Activated T-helper 2 cell treated with anti-CD3 and anti-CD28 coated beads, Interferon-gamma antibody, Interleukin-2, Interleukin-4, amounts not matched to agents 10 μg/mL and 5 μg/mL and 100 μg/mL, durations not matched to agents 14 hours and 24 hours and 36 hours (primary cell): Measurements from ENCODE around the gene SSRP1. TPM values are rescaled to one million over a fixed set of nuclear protein-coding genes. Genes with fewer than 3 reads are reported as not detected.
"Not testable (repeated sequence)": the region's sequence is repeated elsewhere in the genome, so short reads cannot be mapped to it uniquely, and the experiment has no call there.

Experiments
- DNase-seq: peaks from one replicate; pipeline ENCODE4 v3.0.0; 2021; ENCODE audit warnings: low spot score
- H3K27ac Mint-ChIP-seq: one replicate; pipeline ENCODE4 v1.8.0; 2021; ENCODE audit warnings: mixed read lengths
- H3K27me3 Mint-ChIP-seq: one replicate; pipeline ENCODE4 v1.8.0; 2021; ENCODE audit warnings: low read depth, mixed read lengths
- H3K36me3 Mint-ChIP-seq: one replicate; pipeline ENCODE4 v1.8.0; 2021; ENCODE audit warnings: low read depth, mixed read lengths
- H3K4me1 Mint-ChIP-seq: one replicate; pipeline ENCODE4 v1.8.0; 2021; ENCODE audit warnings: low read depth, mixed read lengths
- H3K4me3 Mint-ChIP-seq: one replicate; pipeline ENCODE4 v1.8.0; 2021; ENCODE audit warnings: low read depth, mild to moderate bottlenecking, moderate library complexity, mixed read lengths
- H3K9me3 Mint-ChIP-seq: one replicate; pipeline ENCODE4 v1.8.0; 2021; ENCODE audit warnings: mixed read lengths
- intact Hi-C: fragments of 100-400 bp; cut with micrococcal nuclease; formaldehyde crosslinking; loops from one replicate; pipeline ENCODE4 v1.15.1; 2023
- total RNA-seq: library from RNA; stranded (reverse); gene quantifications from 2 replicates; pipeline ENCODE4 v1.2.3, GENCODE V29; 2022

Gene SSRP1
- total RNA-seq, 1 donor from 2014 or later = 218 TPM

DNA sequence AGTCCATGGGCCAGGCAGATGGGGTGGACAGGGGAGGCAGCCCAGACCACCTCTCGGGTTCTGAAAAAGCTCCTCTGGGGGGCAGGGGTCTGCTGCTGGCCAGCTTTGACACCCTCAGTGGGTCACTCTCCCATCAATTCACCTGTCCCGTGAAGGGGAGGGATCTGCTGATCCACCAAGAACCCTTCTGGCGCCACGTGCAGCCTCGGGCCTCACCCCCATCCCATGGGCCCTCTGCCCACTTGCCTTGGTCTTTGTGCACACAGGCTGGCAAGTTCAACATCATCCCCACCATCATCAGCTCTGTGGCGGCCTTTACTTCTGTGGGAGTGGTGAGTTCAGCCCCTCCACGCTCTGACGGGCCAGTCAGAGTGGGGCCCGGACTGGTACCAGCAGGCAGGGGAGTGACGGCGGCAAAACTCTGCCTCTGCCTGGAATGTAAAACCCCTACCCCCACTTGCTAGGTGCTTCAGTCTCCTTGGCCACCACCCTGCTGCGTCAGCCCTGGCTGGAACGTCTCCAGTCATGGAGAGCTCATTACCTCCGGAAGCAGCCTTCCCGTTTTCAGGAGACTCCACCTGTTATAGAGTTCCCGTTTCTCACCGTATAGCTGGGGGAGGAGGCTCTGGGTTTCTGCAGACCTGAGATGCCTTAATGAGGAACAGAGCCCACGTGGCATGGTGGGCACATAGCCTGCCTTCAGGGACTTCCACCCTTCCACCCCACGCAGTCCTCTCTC lies 32.6 kb upstream of the SSRP1 start:
- H3K4me1 Mint-ChIP-seq = no peaks in the 10 kb centered on the region
- intact Hi-C loops = no loop called here
- no peaks in the 10 kb centered on the region for H3K36me3 Mint-ChIP-seq
- H3K9me3 Mint-ChIP-seq = no peaks in the 10 kb centered on the region
- H3K27me3 Mint-ChIP-seq = no peaks in the 10 kb centered on the region
- H3K4me3 Mint-ChIP-seq = no peak overlapping the region
- no peak overlapping the region for H3K27ac Mint-ChIP-seq
- DNase-seq = no peak

DNA sequence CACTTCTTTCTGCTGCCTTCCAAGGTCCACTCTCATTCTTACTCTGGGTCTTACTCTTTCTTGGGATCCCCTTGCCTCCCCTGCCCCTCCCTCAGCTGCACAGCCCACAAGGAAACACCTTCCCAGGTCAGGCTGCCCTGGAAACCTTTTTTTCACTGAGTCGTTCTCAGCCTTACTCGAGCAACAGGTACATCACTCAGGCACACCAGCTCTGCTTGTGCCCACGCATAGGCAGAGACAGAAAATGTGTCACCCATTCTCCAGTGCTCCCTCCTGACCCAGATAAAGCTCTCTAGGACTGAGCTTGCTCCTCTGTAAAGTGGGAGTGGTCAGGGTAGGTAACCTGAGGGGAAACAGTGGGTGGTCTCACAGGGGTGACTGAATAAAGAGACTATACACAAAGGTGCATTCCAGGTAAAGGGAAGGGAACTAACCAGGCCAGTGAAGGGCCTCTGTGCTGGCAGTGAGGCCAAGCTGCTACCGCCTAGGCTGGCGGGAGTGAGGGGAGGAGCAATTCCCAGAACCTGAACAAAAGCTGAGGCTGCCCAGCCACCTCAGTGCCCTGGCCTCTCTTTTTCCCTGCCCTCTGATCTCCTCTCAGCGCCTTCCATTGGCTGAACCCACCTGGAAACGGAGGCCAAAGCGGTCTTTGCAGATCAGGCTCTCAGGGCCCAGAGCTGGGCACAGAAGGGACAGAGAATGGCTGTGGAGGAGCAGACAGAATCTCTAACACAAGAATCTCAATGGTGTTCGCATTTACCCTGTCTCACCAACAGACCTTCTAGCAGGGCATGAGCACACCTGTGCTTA lies 29.4 kb upstream of the SSRP1 start:
- no peak for DNase-seq
- Mint-ChIP-seq H3K4me1 (no peaks in the 10 kb centered on the region), H3K27me3 (no peaks in the 10 kb centered on the region), H3K27ac (no peak overlapping the region), H3K4me3 (no peak overlapping the region), H3K9me3 (no peaks in the 10 kb centered on the region), H3K36me3 (no peaks in the 10 kb centered on the region)
- intact Hi-C loops = no loop called here

DNA sequence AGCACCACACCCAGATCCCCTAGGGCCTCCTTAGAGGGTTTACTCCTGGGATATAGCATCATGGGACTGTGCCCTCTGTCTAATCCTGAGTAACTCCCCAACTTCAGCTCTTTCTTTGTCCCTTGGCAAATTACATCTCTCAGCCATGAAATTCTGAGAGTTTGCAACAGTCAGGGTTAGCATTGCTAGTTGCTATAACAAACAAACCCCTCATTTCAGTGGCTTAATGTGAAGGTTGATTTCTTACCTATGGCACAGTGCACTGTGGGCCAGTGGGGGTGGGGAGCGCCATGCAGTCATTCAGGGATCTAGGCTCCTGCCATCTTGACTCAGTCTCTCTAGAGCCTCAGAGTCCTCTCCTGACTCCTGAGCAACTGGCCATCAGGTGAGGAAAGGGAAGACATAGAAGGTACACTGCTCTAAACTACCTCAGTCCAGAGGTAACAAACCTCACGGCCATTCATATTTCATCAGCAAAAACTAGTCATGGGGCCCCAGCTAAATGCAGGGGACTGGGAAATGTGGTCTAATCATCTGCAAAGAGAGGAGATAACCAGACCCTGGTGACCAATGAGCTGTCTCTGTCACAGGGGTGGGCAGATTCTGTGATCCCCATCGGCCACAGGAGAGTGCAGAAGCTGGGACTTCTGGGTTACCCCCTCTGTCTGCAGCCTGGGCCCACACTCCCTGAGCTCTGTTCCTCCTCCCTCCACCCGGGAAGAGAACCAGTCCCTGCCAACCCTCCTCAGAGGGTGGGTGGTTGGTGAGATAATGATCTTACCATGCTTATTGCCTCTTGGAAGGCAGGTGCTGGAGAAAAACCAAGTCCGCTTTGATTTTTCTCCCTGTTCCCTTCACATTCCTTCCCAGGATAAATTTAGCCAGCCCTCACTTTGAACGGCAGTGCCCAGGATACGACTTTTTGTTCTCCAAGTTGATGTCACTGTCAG lies 27.7 kb upstream of the SSRP1 start:
- intact Hi-C loops = no loop called here
- Mint-ChIP-seq H3K9me3 (no peaks in the 10 kb centered on the region), H3K27me3 (no peaks in the 10 kb centered on the region), H3K36me3 (no peaks in the 10 kb centered on the region), H3K27ac (no peak overlapping the region), H3K4me1 (no peaks in the 10 kb centered on the region), H3K4me3 (no peak overlapping the region)
- DNase-seq = no peak

DNA sequence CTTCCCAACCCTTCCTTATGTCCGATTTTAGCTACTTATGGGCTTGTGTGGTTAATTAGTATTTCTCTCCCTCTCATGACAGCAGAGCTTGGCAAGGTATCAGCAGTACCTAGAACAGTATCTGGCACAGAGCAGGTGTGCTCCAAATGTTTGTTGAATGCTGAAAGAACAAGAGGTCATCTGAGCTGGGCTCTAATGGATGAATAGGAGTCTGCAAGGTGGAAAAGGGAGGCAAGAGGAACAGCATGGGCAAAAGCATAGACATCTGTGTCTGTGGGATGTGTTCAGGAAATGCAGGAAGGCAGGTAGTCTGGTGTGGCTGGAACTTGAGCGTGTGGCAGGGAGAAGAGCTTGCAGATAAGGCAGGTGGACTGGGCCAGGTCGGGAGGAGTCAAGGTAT lies 26.2 kb upstream of the SSRP1 start:
- Mint-ChIP-seq H3K36me3 (no peaks in the 10 kb centered on the region), H3K4me1 (no peaks in the 10 kb centered on the region), H3K27ac (no peak overlapping the region), H3K27me3 (peaks cover 1% of the 10 kb centered on the region), H3K4me3 (no peak overlapping the region), H3K9me3 (no peaks in the 10 kb centered on the region)
- DNase-seq = no peak
- intact Hi-C loops = no loop called here

DNA sequence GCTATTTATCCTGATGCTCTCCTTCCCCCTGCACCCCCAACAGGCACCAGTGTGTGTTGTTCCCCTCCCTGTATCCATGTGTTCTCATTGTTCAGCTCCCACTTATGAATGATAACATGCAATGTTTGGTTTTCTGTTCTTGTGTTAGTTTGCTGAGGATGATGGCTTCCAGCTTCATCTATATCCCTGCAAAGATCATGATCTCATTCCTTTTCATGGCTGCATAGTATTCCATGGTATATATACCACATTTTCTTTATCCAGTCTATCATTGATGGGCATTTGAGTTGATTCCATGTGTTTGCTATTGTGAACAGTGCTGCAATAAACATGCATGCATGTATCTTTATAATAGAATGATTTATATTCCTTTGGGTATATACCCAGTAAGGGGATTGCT lies 25.7 kb upstream of the SSRP1 start:
- intact Hi-C loops, H3K9me3 Mint-ChIP-seq: not testable (repeated sequence)

DNA sequence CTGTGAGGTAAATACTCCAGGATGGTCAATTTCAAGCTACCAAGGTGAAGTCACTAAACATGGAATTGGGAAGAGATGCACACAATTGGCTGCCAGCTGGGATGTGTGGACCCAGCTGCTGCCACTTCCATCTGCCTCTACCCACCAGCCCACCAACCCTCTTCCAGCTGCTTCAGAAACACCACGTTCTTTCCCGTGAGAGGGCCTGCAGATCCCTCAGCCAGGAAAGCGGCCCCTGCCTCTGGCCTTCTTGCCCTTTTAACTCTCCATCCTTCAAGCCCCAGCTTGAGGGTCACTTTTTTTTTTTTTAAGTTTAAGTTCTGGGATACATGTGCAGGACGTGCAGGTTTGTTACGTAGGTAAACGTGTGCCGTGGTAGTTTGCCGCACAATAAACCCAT lies 25.3 kb upstream of the SSRP1 start:
- Mint-ChIP-seq H3K4me1 (no peaks in the 10 kb centered on the region), H3K27ac (no peak overlapping the region), H3K4me3 (no peak overlapping the region), H3K36me3 (no peaks in the 10 kb centered on the region), H3K27me3 (peaks cover 9% of the 10 kb centered on the region), H3K9me3 (no peaks in the 10 kb centered on the region)
- intact Hi-C loops = no loop called here
- no peak for DNase-seq

More for the DNA sequence above, 25.7 kb upstream of the SSRP1 start:
- H3K27ac Mint-ChIP-seq, H3K4me3 Mint-ChIP-seq, DNase-seq, H3K4me1 Mint-ChIP-seq, H3K27me3 Mint-ChIP-seq, H3K36me3 Mint-ChIP-seq: not testable (repeated sequence)

DNA sequence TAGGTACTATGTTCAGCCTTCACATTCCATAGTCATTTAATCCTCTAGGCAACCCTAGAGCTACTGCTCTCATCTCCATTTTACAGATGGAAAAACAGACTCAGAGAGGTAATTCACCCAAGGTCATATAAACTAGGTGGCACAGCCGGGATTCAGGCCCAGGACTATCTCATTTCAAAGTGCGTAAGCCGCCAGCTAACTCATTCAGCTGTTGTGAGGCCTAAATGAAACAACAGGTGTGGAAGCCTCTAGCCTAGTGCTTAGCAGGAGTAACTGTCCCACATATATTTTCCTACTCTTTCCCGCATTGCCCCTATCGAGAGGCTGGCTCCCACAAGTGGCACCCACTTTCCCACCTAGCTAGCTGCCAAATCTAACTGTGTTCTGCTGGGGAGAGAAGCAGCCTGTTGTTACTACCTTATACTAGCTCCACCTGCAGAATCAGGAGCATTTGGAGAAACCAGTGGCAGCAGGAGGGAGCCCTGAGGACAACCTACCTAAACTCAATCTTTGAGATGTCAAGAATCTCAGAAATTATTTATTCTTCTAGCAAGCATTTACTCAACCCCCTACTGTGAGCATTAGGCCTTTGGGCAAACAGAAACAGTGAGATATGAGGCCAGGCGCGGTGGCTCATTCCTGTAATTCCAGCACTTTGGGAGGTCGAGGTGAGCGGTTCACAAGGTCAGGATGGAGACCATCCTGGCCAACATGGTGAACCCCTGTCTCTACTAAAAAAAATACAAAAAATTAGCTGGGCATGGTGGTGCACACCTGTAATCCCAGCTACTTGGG lies 24.4 kb upstream of the SSRP1 start:
- intact Hi-C loops = no loop called here
- peaks cover 10% of the 10 kb centered on the region for H3K27me3 Mint-ChIP-seq
- no peak for DNase-seq
- H3K27ac Mint-ChIP-seq = no peak overlapping the region
- H3K4me3 Mint-ChIP-seq = no peak overlapping the region
- no peaks in the 10 kb centered on the region for H3K36me3 Mint-ChIP-seq
- no peaks in the 10 kb centered on the region for H3K4me1 Mint-ChIP-seq
- no peaks in the 10 kb centered on the region for H3K9me3 Mint-ChIP-seq

DNA sequence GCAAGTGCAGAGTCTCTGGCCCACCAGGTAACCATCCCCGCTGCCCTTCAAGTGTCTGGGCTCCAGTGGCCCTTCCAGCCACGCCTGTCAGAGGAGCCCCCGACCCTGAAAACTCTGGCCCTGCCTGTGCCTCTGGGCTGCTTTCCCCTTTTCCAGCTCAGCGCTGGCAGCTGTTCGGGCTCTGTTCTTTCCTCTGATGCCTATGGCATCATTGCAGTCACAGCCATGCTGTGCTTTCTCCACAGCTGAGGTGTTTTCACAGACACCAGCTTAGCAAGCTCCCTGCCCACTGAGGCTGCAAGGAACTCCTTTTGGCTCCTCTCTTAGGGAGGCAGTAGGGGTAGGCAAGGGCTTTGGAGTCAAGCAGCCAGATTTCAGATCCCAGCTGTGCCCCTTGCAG lies 23.7 kb upstream of the SSRP1 start:
- Mint-ChIP-seq H3K9me3 (no peaks in the 10 kb centered on the region), H3K27me3 (peaks cover 17% of the 10 kb centered on the region), H3K4me1 (no peaks in the 10 kb centered on the region), H3K4me3 (no peak overlapping the region), H3K27ac (no peak overlapping the region), H3K36me3 (no peaks in the 10 kb centered on the region)
- intact Hi-C loops = no loop called here
- DNase-seq = no peak

DNA sequence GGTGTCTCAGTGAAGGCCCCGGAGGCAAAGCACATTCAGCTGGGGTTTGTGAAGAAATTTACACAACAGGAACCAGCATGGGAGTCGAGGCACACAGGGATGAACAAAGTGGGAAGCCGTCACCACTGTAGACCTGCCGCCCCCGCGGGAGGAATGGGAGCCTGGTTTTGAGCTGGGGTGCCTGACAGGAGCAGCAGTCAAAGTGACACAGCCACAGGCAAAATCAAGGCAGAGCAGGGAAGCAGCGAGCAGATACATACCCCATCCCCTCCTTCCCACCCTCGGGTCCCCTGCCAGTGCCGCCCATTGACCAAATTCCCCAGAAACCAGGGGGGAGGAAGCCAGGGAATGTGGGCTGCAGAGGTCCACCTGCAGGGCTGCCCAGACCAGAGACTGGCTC lies 23.3 kb upstream of the SSRP1 start:
- peaks cover 21% of the 10 kb centered on the region for H3K27me3 Mint-ChIP-seq
- no peaks in the 10 kb centered on the region for H3K9me3 Mint-ChIP-seq
- H3K4me1 Mint-ChIP-seq = no peaks in the 10 kb centered on the region
- H3K4me3 Mint-ChIP-seq = no peak overlapping the region
- DNase-seq = no peak
- intact Hi-C loops = no loop called here
- no peak overlapping the region for H3K27ac Mint-ChIP-seq
- no peaks in the 10 kb centered on the region for H3K36me3 Mint-ChIP-seq

DNA sequence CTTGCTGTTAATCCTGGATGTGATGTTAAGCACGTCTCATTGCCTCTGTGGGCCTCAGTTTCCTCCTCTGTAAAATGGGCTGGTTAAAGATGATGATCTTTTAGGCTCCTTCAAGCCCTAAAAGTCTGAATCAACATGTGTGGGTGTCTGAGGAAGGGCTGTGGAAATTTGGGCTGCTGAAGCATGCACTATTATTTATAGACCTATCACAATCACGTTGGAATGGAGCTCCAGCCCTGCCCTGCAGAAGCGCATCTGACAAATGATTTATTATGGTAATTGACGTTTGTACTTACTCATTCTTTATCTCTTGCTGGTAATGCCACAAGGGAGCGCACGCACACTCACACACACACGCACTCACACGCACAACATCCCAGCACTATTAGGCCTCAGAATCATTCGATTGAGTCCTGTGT lies 22.9 kb upstream of the SSRP1 start:
- H3K4me1 Mint-ChIP-seq = no peaks in the 10 kb centered on the region
- intact Hi-C loops = no loop called here
- no peak overlapping the region for H3K27ac Mint-ChIP-seq
- H3K36me3 Mint-ChIP-seq = no peaks in the 10 kb centered on the region
- peaks cover 21% of the 10 kb centered on the region for H3K27me3 Mint-ChIP-seq
- no peak overlapping the region for H3K4me3 Mint-ChIP-seq
- H3K9me3 Mint-ChIP-seq = no peaks in the 10 kb centered on the region
- DNase-seq = no peak

DNA sequence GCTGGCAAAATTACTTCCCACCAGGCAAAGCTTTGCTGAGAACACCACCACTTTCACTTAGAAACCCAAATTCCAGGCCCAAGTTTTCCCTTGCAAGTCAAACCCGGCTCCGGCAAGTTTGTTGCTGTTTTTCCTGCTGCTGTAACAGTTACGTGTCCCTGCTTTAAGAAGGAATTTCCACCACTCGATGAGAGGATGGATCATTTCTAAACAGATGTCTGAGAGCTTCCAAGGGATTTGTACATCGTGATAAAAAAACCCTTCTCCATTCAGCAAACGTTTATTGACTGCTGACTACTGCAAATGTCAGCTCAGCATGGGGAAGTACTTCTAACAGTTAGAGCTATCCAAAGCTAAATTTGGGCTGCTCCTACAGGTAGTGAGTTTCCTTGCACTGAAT lies 22.2 kb upstream of the SSRP1 start:
- no peak overlapping the region for H3K4me3 Mint-ChIP-seq
- H3K4me1 Mint-ChIP-seq = no peaks in the 10 kb centered on the region
- DNase-seq = no peak
- peaks cover 21% of the 10 kb centered on the region for H3K27me3 Mint-ChIP-seq
- no peak overlapping the region for H3K27ac Mint-ChIP-seq
- no peaks in the 10 kb centered on the region for H3K9me3 Mint-ChIP-seq
- intact Hi-C loops = no loop called here
- H3K36me3 Mint-ChIP-seq = no peaks in the 10 kb centered on the region

DNA sequence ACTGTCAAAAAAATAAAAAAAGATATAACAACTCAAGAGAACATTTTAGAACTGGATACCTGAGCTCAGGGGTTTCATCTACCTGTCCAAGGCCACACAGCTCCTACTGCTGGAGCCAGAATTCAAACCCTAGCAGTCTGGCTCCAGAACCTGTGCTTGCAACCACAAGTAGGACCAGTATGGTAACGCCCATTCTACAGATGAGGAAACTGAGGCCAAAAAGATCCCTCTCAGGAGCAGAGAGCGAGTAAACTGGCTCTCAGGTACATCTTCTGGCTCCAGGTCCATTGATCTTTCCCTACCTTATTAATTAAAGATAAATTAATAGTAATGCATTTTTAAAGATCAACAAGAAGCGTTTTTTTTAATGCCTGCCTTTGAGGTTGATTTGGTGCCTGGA lies 21.6 kb upstream of the SSRP1 start:
- H3K4me1 Mint-ChIP-seq = no peaks in the 10 kb centered on the region
- H3K27me3 Mint-ChIP-seq = peaks cover 21% of the 10 kb centered on the region
- H3K9me3 Mint-ChIP-seq = no peaks in the 10 kb centered on the region
- no peaks in the 10 kb centered on the region for H3K36me3 Mint-ChIP-seq
- intact Hi-C loops = no loop called here
- H3K4me3 Mint-ChIP-seq = no peak overlapping the region
- no peak overlapping the region for H3K27ac Mint-ChIP-seq
- DNase-seq = no peak
